SK-N-SH (cell line): ENCODE results near the gene SLC12A7. TPM values are rescaled to one million over a fixed set of nuclear protein-coding genes. Genes with fewer than 3 reads are reported as not detected.

Experiments used
- CTCF ChIA-PET: fragments of 300-600, 350-600 bp; formaldehyde crosslinking; extraction: SDS; loops from one replicate; lab custom pipeline; 2021; lab: Yijun Ruan, JAX
- POLR2A ChIA-PET: fragments of 350-600 bp; sonication (Branson Sonifier 250); formaldehyde crosslinking; extraction: SDS; loops from one replicate; lab custom pipeline; 2020; ENCODE audit warnings: antibody characterized with exemption, inconsistent platforms; lab: Yijun Ruan, JAX
- DNase-seq: peaks from one replicate; pipeline ENCODE4 v3.0.0; 2012
- H2AFZ ChIP-seq: fragments of 200-600 bp; sonication (generic); 2 replicates; pipeline ENCODE4 v1.8.1; 2016; ENCODE audit warnings: antibody characterized with exemption, mild to moderate bottlenecking, low read depth
- H3F3A ChIP-seq: fragments of 200-600 bp; sonication (generic); replicated peaks from 2 replicates; pipeline ENCODE3; 2016; ENCODE audit warnings: antibody characterized with exemption, mild to moderate bottlenecking; ENCODE audit not compliant: insufficient read depth
- H3K27ac ChIP-seq, 2 experiments: fragments of 200-500 bp in 1 of 2; fragments of 200-600 bp in 1 of 2; sonication (Bioruptor generic) in 1 of 2; sonication (generic), shearing (Covaris generic) in 1 of 2; 2 replicates each; pipeline versions ENCODE4 v1.5.1 to v1.6.1; 2014 to 2016; ENCODE audit warnings: low read depth in 2 of 2, inconsistent platforms in 1 of 2, low read length in 1 of 2, mild to moderate bottlenecking in 1 of 2, mixed read lengths in 1 of 2
- H3K27me3 ChIP-seq: fragments of 200-600 bp; sonication (generic), shearing (Covaris generic); 2 replicates; pipeline ENCODE4 v1.6.1; 2016; ENCODE audit warnings: mixed run types; ENCODE audit not compliant: insufficient read depth
- H3K36me3 ChIP-seq, 2 experiments: fragments of 200-500 bp in 1 of 2; fragments of 200-600 bp in 1 of 2; sonication (Bioruptor generic) in 1 of 2; sonication (generic) in 1 of 2; replicated peaks in 1 of 2; 2 replicates each; pipeline versions ENCODE3 to v1.5.1; 2014 to 2016; ENCODE audit warnings: low read length in 1 of 2, mild to moderate bottlenecking in 1 of 2; ENCODE audit not compliant: insufficient read depth in 2 of 2, control insufficient read depth in 1 of 2
- H3K4me1 ChIP-seq, 2 experiments: fragments of 200-500 bp in 1 of 2; fragments of 200-600 bp in 1 of 2; sonication (Bioruptor generic) in 1 of 2; sonication (generic), shearing (Covaris generic) in 1 of 2; 2 replicates each; pipeline versions ENCODE4 v1.5.1 to v1.6.1; 2014 to 2016; ENCODE audit warnings: low read depth in 1 of 2, low read length in 1 of 2, mixed run types in 1 of 2; ENCODE audit not compliant: insufficient read depth in 2 of 2, control insufficient read depth in 1 of 2
- H3K4me2 ChIP-seq: fragments of 200-600 bp; sonication (generic), shearing (Covaris generic); 2 replicates; pipeline ENCODE4 v1.6.1; 2017; ENCODE audit warnings: mixed run types
- H3K4me3 ChIP-seq, 2 experiments: fragments of 200-500 bp in 1 of 2; fragments of 200-600 bp in 1 of 2; sonication (Bioruptor generic) in 1 of 2; sonication (generic), shearing (Covaris generic) in 1 of 2; 2 replicates each; pipeline versions ENCODE4 v1.5.1 to v1.8.1; 2014 to 2016; ENCODE audit warnings: low read depth in 2 of 2, inconsistent platforms in 1 of 2, low read length in 1 of 2, mild to moderate bottlenecking in 1 of 2, mixed read lengths in 1 of 2, moderate library complexity in 1 of 2
- H3K79me2 ChIP-seq: fragments of 200-600 bp; sonication (generic); 2 replicates; pipeline ENCODE4 v1.8.1; 2017; ENCODE audit warnings: mild to moderate bottlenecking; ENCODE audit not compliant: insufficient read depth
- H3K9ac ChIP-seq: fragments of 200-600 bp; sonication (generic); 2 replicates; pipeline ENCODE4 v1.6.1; 2017; ENCODE audit warnings: mixed run types
- H3K9me2 ChIP-seq: fragments of 200-600 bp; sonication (generic); 2 replicates; pipeline ENCODE4 v1.6.1; 2017; ENCODE audit warnings: mixed run types
- H3K9me3 ChIP-seq: fragments of 200-600 bp; sonication (generic); 2 replicates; pipeline ENCODE4 v1.6.1; 2017; ENCODE audit warnings: mixed run types, mild to moderate bottlenecking, moderate library complexity
- H4K20me1 ChIP-seq: fragments of 200-600 bp; sonication (generic); 2 replicates; pipeline ENCODE4 v1.6.1; 2017; ENCODE audit warnings: mild to moderate bottlenecking, mixed run types; ENCODE audit not compliant: insufficient read depth
- EP300 ChIP-seq, 2 experiments: IDR thresholded peaks; 2 replicates each; pipeline versions ENCODE4 v1.4.0 to v1.6.1; 2012; ENCODE audit warnings: borderline replicate concordance in 1 of 2, low read depth in 1 of 2, low read length in 1 of 2
- FOSL2 ChIP-seq: IDR thresholded peaks from 2 replicates; pipeline ENCODE4 v1.4.0; 2012; ENCODE audit warnings: low read depth, mild to moderate bottlenecking, moderate library complexity, borderline replicate concordance
- JUND ChIP-seq: IDR thresholded peaks from 2 replicates; pipeline ENCODE4 v1.4.0; 2012
- MEF2A ChIP-seq: IDR thresholded peaks from 2 replicates; pipeline ENCODE4 v1.4.0; 2012; ENCODE audit warnings: low read depth, borderline replicate concordance
- NFIC ChIP-seq: IDR thresholded peaks from 2 replicates; pipeline ENCODE4 v1.4.0; 2012; ENCODE audit warnings: borderline replicate concordance
- POLR2AphosphoS5 ChIP-seq: IDR thresholded peaks from 2 replicates; pipeline ENCODE4 v1.6.1; 2012; ENCODE audit warnings: low read depth, low read length
- RCOR1 ChIP-seq: fragments of 150-350 bp; IDR thresholded peaks from 2 replicates; pipeline ENCODE4 v1.6.1; 2017; ENCODE audit warnings: antibody characterized with exemption, low read length
- RXRA ChIP-seq: IDR thresholded peaks from 2 replicates; pipeline ENCODE4 v1.4.0; 2012; ENCODE audit warnings: low read depth, mild to moderate bottlenecking, borderline replicate concordance
- SIN3A ChIP-seq: IDR thresholded peaks from 2 replicates; pipeline ENCODE4 v1.6.1; 2012; ENCODE audit warnings: low read depth, mild to moderate bottlenecking, low read length, moderate library complexity, borderline replicate concordance
- SMC3 ChIP-seq: IDR thresholded peaks from 2 replicates; pipeline ENCODE4 v1.6.1; 2012; ENCODE audit warnings: low read depth, low read length, improper control_type of control experiment
- TAF1 ChIP-seq: IDR thresholded peaks from 2 replicates; pipeline ENCODE4 v1.6.1; 2012; ENCODE audit warnings: low read depth, mild to moderate bottlenecking, low read length, moderate library complexity, borderline replicate concordance
- TCF12 ChIP-seq: IDR thresholded peaks from 2 replicates; pipeline ENCODE4 v1.4.0; 2012
- WGBS: methylation state at CpG from one replicate; pipeline ENCODE4 v1.1.6; 2017; ENCODE audit warnings: low lambda C conversion rate; 5-methylcytosine and 5-hydroxymethylcytosine counted together
- polyA plus RNA-seq, 3 experiments: library from polyadenylated mRNA; depleted of rRNA; stranded (reverse); fragments of >200 nt; gene quantifications; 2 replicates each; pipeline ENCODE4 v1.2.3, GENCODE V29; 2012
- TF ChIP-seq, protein P1 (sequence below): fragments of 150-350 bp; IDR thresholded peaks from 2 replicates; pipeline ENCODE4 v1.6.1; 2016; ENCODE audit warnings: mild to moderate bottlenecking, low read depth, low read length
- TF ChIP-seq, protein P2 (sequence below): IDR thresholded peaks from 2 replicates; pipeline ENCODE4 v1.6.1; 2012; ENCODE audit warnings: mild to moderate bottlenecking, low read depth, low read length, moderate library complexity
- TF ChIP-seq, protein P3 (sequence below): IDR thresholded peaks from 2 replicates; pipeline ENCODE4 v1.4.0; 2012; ENCODE audit warnings: low read depth, borderline replicate concordance
- TF ChIP-seq, protein P4 (sequence below): fragments of 150-350 bp; IDR thresholded peaks from 2 replicates; pipeline ENCODE4 v1.6.1; 2017; ENCODE audit warnings: antibody characterized with exemption, low read length, low read depth, borderline replicate concordance

SLC12A7 gene
- polyA plus RNA-seq, 1 of the 3 experiments (the other 2 are of a cell fraction), result 2.6 TPM

- CTCF ChIA-PET, result interaction anchor here (1.1 kb wide), 1 partner anchor 101 kb away, joined by 3 read pairs; no protein-coding TSS in a partner anchor
- no peaks in the 10 kb centered on the region for H3K4me1 ChIP-seq
Measured at GRCh38 chr5:1066676-1067075, 45.2 kb downstream of the SLC12A7 start.

DNA sequence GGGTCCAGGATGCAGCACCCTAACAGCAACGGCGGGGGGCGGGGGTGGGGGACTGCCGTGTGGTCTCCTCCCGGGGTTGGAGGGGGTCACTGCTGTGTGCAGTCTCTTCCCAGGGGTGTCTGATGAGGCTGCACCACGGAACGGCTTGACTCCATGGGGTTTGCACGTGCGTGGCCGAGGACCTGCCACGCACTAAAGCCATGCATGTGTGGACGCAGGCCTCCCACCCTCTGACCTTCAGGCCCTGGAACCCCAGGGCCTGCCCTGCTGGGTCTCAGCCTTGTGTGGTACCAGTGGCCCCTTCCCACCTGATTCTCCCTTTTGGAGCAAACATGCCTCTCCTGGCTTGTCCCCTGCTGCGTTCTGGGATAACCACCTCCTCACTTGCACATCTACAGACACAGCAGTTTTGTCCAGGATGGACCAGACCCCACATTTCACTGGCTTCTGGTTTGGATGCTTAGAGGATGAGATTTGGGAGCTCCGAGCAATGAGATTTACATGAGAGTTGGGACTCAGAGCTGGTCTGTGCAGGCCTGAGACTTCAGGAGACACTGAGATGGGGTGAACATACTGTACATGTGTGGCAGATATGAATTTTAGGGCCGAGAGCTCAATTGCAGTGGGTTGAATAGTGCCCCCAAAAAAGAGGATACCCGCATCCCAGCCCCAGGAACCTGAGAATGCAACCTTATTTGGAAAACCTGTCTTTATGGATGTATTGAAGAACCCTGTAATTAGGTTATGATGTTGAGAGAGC lies 45.8 kb downstream of the SLC12A7 start:
- Histone ChIP-seq H3K9ac (no peak overlapping the region), H2AFZ (no peak overlapping the region), H3K79me2 (no peaks in the 10 kb centered on the region), H4K20me1 (no peaks in the 10 kb centered on the region), H3K4me1 (no peaks in the 10 kb centered on the region), H3K36me3 (no peaks in the 10 kb centered on the region), H3F3A (no peaks in the 10 kb centered on the region), H3K4me2 (no peak overlapping the region), H3K4me3 (no peak overlapping the region), H3K27ac (no peak overlapping the region), H3K9me2 (no peaks in the 10 kb centered on the region), H3K9me3 (no peaks in the 10 kb centered on the region), H3K27me3 (no peaks in the 10 kb centered on the region)
- 68% methylated on average over 6 of the region's 16 CpGs for WGBS
- ChIA-PET POLR2A (no interaction called here), CTCF (interaction anchor here (1.1 kb wide), 1 partner anchor 101 kb away, joined by 3 read pairs; no protein-coding TSS in a partner anchor)
- DNase-seq, result peak; percentile 13
- TF ChIP-seq, protein P1, sequence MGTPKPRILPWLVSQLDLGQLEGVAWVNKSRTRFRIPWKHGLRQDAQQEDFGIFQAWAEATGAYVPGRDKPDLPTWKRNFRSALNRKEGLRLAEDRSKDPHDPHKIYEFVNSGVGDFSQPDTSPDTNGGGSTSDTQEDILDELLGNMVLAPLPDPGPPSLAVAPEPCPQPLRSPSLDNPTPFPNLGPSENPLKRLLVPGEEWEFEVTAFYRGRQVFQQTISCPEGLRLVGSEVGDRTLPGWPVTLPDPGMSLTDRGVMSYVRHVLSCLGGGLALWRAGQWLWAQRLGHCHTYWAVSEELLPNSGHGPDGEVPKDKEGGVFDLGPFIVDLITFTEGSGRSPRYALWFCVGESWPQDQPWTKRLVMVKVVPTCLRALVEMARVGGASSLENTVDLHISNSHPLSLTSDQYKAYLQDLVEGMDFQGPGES, result no peak
- TF ChIP-seq TCF12 (no peak), NFIC (no peak), POLR2AphosphoS5 (no peak), EP300 (IDR thresholded peaks at IDR 0.05; ENCODE audit: borderline replicate concordance in 1 of 2, low read depth in 1 of 2, low read length in 1 of 2) (no peak), MEF2A (no peak), SMC3 (no peak), JUND (no peak)
- TF ChIP-seq, protein P2, sequence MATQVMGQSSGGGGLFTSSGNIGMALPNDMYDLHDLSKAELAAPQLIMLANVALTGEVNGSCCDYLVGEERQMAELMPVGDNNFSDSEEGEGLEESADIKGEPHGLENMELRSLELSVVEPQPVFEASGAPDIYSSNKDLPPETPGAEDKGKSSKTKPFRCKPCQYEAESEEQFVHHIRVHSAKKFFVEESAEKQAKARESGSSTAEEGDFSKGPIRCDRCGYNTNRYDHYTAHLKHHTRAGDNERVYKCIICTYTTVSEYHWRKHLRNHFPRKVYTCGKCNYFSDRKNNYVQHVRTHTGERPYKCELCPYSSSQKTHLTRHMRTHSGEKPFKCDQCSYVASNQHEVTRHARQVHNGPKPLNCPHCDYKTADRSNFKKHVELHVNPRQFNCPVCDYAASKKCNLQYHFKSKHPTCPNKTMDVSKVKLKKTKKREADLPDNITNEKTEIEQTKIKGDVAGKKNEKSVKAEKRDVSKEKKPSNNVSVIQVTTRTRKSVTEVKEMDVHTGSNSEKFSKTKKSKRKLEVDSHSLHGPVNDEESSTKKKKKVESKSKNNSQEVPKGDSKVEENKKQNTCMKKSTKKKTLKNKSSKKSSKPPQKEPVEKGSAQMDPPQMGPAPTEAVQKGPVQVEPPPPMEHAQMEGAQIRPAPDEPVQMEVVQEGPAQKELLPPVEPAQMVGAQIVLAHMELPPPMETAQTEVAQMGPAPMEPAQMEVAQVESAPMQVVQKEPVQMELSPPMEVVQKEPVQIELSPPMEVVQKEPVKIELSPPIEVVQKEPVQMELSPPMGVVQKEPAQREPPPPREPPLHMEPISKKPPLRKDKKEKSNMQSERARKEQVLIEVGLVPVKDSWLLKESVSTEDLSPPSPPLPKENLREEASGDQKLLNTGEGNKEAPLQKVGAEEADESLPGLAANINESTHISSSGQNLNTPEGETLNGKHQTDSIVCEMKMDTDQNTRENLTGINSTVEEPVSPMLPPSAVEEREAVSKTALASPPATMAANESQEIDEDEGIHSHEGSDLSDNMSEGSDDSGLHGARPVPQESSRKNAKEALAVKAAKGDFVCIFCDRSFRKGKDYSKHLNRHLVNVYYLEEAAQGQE, result no peak
- TF ChIP-seq, protein P3, sequence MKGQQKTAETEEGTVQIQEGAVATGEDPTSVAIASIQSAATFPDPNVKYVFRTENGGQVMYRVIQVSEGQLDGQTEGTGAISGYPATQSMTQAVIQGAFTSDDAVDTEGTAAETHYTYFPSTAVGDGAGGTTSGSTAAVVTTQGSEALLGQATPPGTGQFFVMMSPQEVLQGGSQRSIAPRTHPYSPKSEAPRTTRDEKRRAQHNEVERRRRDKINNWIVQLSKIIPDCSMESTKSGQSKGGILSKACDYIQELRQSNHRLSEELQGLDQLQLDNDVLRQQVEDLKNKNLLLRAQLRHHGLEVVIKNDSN, result no peak

More at GRCh38 chr5:1066676-1067075, 45.2 kb downstream of the SLC12A7 start:
- H3K9me2 ChIP-seq, result no peaks in the 10 kb centered on the region
- no peaks in the 10 kb centered on the region for H3K36me3 ChIP-seq
- H3K9ac ChIP-seq, result no peak overlapping the region
- POLR2A ChIA-PET, result no interaction called here
- no peak overlapping the region for H3K4me3 ChIP-seq
- no peak overlapping the region for H3K4me2 ChIP-seq
- TF ChIP-seq, protein P3, result no peak
- TF ChIP-seq, protein P4, sequence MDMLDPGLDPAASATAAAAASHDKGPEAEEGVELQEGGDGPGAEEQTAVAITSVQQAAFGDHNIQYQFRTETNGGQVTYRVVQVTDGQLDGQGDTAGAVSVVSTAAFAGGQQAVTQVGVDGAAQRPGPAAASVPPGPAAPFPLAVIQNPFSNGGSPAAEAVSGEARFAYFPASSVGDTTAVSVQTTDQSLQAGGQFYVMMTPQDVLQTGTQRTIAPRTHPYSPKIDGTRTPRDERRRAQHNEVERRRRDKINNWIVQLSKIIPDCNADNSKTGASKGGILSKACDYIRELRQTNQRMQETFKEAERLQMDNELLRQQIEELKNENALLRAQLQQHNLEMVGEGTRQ, result no peak
- TF ChIP-seq RXRA, result no peak
- TF ChIP-seq, protein P1, result no peak
- no peak for TF ChIP-seq FOSL2
- no peak for TF ChIP-seq TAF1
- TF ChIP-seq SIN3A, result no peak
- TF ChIP-seq POLR2AphosphoS5, result no peak
- no peak for TF ChIP-seq TCF12
- TF ChIP-seq RCOR1, result no peak
- no peaks in the 10 kb centered on the region for H3K9me3 ChIP-seq
- H3K27me3 ChIP-seq, result no peaks in the 10 kb centered on the region
- DNase-seq, result peak; percentile 33
- no peaks in the 10 kb centered on the region for H3F3A ChIP-seq
- H4K20me1 ChIP-seq, result no peaks in the 10 kb centered on the region
- no peak overlapping the region for H3K27ac ChIP-seq
- 79% methylated on average over 8 of the region's 12 CpGs for WGBS
- no peak overlapping the region for H2AFZ ChIP-seq
- no peaks in the 10 kb centered on the region for H3K79me2 ChIP-seq
